HFF-Myc (cell line): ENCODE measurements around the gene SHISA8.

Experiments used
- DNase-seq: peaks from one replicate; pipeline ENCODE4 v3.0.0-alpha.2; 2011; ENCODE audit warnings: low read depth; ENCODE audit errors: extremely low read depth
- H3K4me3 ChIP-seq: replicated peaks from 2 replicates; pipeline ENCODE4 v1.5.1; 2011; ENCODE audit warnings: low read depth, mild to moderate bottlenecking, control low read depth, low read length
- TF ChIP-seq, protein P1 (sequence below): IDR thresholded peaks from 2 replicates; pipeline ENCODE4 v1.5.1; 2012; ENCODE audit warnings: mild to moderate bottlenecking, low read depth, low read length, control low read depth; ENCODE audit errors: missing control alignments

SHISA8 gene

DNA sequence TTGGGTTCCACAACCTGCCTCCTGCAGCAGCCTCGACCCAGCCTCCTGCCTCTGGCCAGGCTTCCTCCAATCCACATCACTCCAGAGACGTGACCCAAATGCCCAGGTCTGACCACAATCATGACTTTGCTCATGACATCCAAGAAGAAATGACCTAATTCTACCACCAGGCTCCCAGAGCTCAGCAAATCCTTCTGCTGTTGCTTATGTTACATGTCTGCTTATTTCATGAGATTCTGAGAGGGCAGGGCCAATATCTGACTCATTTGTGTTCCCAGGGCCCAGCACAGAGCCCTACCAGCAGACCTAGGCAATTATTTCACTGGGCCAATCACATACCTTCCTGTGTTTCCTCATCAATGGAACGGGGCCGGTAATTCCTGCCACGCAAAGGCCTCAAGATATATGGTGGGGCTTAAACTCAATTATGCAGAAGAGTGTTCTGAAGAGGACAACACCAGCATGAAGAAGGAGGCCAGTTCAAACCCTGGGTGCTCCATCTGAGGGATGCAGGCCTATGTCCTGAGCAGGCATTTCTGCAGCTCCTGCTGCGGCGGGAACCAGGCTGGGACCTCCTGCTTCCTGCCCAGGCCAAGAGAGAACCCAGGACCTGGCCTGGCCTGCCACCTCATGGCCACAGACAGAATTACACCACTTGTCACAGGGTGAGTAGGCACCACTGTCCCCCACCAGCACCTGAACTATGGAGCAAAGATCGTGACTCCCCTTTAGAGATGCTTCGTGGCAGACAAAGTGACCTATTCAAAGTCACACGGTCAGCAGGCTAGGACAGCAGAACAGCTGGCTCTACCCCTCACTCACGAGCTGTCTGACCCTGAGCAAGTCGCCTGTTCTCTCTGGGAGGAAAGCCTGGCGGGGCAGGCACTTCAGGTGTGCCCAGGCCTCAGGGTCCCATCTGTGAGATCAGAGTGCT is 26.2 kb upstream of the SHISA8 start:
- DNase-seq, result no peak
- TF ChIP-seq, protein P1, sequence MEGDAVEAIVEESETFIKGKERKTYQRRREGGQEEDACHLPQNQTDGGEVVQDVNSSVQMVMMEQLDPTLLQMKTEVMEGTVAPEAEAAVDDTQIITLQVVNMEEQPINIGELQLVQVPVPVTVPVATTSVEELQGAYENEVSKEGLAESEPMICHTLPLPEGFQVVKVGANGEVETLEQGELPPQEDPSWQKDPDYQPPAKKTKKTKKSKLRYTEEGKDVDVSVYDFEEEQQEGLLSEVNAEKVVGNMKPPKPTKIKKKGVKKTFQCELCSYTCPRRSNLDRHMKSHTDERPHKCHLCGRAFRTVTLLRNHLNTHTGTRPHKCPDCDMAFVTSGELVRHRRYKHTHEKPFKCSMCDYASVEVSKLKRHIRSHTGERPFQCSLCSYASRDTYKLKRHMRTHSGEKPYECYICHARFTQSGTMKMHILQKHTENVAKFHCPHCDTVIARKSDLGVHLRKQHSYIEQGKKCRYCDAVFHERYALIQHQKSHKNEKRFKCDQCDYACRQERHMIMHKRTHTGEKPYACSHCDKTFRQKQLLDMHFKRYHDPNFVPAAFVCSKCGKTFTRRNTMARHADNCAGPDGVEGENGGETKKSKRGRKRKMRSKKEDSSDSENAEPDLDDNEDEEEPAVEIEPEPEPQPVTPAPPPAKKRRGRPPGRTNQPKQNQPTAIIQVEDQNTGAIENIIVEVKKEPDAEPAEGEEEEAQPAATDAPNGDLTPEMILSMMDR, result peak; percentile 80
- H3K4me3 ChIP-seq, result no peak overlapping the region

DNA sequence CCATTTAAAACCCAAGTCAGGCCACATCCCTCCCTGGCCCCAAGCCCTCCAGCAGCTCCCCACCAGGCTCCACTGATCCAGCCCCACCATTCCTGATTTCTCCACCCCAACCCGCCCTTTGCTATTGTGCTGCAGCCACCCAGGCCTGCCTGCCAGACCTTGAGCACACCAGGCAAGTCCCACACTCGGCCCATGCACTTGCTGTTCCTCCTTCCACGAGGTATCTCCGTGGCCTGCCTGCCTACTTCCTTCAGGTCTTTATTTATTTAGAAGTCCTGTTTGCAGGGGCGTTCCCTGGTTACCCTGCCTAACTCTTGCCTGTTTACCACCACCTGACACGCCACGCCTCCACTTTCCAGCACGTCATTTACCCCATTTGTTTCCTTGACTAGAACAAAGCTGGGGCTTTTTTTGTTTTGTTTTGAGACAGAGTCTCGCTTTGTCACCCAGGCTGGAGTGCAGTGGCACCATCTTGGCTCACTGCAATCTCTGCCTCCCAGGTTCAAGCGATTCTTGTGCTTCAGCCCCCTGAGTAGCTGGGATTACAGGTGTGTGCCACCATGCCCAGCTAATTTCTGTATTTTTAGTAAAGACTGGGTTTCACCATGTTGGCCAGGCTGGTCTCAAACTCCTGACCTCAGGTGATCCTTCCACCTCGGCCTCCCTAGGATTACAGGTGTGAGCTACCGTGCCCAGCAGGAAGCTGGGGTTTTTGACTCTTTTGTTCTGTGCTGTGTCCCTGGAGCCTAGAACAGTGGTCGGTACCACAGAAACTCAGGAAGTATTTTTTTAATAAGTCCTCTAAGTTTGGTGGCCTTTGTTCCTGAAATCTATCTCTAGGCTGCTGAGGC is 25.3 kb upstream of the SHISA8 start:
- no peak for DNase-seq
- H3K4me3 ChIP-seq, result no peak overlapping the region
- TF ChIP-seq, protein P1, result no peak

DNA sequence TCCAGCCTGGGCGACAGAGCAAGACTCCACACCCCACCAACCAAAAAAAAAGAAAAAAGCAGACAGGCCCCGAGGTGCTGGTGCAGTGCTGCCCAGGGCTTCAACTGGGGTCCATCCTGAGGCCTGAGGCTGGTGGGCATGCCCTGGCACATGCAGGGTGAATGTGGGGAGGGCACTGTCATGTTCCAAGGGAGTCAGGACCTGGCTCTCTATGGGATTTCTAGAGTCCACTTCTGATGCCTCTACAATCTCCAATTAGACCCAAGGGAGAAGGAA is 22.0 kb upstream of the SHISA8 start:
- H3K4me3 ChIP-seq, result no peak overlapping the region
- TF ChIP-seq, protein P1, result no peak
- DNase-seq, result no peak

DNA sequence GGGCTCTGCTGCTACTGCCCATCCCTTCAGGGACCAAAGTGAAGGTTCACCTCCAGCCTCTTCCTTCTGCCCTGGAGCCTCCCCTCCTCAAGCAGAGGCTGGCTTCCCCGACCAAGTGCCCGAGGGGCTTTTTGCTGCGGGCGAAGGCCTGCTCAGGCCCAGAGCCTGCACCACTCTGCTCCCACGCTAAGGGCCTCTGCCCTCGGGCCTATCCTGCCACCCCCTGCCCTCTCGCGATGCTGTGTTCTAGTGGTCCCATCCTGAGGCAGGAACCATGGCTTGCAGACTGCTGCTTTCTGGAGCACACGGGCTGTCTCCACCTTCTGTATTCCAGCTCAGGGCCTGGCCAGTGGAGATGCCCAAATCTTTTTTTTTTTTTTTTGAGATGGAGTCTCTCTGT is 20.6 kb upstream of the SHISA8 start:
- TF ChIP-seq, protein P1, result no peak
- DNase-seq, result no peak
- H3K4me3 ChIP-seq, result no peak overlapping the region

DNA sequence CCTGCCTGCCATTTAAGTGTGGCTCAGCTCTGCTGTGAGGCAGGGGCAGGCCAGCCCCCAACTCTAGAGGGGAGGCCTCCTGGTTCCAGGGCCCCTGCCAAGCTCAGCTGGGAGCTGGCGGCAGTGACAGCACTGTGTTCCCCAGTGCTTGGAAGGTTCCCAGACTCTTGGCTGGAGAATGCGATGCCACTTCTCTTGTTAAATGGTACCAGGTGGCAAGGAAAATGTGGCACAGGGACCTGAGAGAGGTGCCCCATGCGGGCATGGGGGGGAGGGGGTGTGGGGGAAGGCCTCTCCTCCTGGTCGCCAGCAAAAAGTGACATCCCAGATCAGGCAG is 20.1 kb upstream of the SHISA8 start:
- DNase-seq, result no peak
- H3K4me3 ChIP-seq, result no peak overlapping the region
- TF ChIP-seq, protein P1, result no peak

DNA sequence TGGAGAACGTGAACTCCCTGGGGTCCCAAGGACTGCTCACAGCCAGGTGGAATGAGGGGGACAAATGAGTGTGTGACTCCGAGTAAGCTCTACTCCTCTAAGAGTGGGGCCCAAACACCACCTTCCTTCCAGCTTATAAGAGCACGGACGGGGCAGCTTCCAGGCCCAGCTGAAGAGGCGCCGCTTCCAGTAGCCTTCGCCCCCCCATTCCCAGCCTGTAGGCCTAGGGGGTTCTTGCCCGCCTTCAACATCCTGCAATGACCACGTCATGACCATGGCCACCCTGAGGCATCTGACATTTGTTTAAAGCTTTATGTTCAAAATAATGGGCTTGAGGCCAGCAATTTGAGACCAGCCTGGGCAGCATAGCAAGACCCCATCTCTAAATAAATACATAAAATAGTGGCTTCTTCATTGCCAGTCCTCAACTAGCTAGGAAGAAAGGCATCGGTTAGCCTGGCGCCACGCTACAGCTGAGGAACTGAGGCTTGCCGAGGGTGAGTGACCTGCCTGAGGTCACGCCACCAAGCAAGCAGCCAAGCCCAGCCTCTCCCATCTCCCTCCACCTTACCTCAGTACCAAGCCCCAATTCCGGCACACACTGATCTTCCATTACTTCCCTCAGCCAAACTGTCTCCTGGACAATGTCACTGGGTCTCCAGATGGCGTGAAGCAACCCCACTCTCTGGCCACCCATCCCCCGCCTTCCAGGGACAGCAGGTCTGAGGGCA is 19.6 kb upstream of the SHISA8 start:
- no peak overlapping the region for H3K4me3 ChIP-seq
- no peak for DNase-seq
- TF ChIP-seq, protein P1, result no peak
